Measurements from ENCODE around the gene GIT1.

The GIT1 gene

DNA sequence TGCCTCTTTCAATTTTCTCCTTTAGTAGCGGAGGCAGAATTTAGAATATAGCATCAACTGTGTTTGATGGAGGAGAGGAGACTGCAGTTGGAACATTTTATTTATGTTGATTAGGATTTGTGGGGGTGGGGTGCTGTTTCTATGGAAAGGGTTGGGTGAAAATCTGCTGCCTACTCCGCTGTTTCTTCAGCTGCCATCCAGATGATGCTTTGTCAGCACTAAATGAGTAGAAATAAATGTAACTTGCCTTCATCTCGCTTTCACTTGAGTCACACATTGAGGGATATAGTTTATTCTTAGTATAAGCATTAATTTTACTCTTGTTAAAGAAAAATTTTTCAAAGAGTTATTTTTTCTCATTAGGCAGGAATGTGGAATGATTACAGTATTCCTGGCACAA, 64.8 kb downstream of the GIT1 start:
- TF ChIP-seq SIN3A (IDR thresholded peaks at IDR 0.05; ENCODE audit: borderline replicate concordance, insufficient read depth, low read length) (no peak), POLR2AphosphoS5 (IDR thresholded peaks at IDR 0.05; ENCODE audit: low read depth, low read length) (no peak), FOXP2 (optimal IDR thresholded peaks at IDR 0.05; ENCODE audit: borderline replicate concordance, extremely low read depth, extremely low read length, insufficient read depth) (no peak)

Data from PFSK-1 (cell line).